GM04503 (cell line): Measurements from ENCODE around the gene AMOTL2.

ENCODE experiments used
- DNase-seq: peaks from one replicate; pipeline ENCODE4 v3.0.0-alpha.2; 2012; ENCODE audit warnings: low read depth

AMOTL2 gene

DNA sequence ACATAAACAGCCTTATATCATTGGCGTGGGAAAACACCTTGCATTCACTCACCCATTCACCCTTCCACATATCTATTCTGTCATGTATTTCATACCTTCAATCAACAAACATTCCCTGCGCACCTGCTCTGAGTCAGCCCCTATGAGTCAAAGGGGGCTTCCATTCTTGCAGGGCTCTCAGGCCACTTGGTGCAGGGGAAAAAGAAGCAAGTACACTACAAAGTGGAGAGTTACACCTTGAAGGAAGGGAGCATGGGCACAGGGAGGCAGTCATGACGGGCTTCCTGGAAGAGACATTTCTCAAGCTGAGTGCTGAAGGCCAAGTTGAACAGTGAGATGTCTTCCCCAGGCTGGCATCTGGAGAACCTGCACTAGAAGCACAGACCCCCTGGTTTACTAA lies 4.6 kb upstream of the AMOTL2 start:
- no peak for DNase-seq

DNA sequence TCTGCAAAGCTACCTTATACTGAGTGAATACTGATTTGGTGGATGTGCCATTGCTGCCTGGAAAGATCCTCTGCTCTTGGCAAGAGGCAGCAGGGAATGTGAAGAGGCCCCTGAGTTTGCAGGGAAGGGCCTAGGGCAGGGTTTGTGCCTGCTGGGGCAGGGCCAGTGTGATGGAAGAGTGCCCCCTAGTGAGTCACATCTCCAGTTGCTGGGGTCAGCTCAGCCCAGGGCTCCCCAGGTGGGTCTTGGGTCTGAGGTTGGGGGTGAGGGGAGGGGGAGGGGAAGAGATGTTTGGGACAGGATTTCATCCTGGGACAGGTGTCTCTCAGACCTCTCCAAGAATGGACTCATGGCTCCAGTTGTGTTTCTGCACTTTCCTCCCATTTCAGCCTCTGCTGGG lies 4.1 kb upstream of the AMOTL2 start:
- no peak for DNase-seq

DNA sequence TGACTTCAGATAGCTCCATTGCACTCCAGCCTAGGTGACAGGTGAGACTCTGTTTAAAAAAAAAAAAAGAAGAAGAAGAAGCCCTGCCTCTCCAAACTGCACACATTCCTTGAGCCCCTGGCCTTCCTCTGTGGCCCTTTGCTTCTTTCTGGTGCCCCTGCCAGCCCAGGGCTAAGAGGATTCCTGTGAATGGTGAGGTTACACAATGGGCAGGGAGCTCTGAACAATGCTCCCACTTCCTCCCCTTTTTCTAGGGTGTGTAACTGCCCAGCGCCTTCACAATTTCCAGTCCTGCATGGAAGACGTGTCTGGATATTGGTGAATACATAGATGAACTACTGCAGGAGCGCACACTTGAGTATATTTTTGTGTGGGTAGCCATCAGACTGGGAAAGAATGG lies 3.6 kb upstream of the AMOTL2 start:
- no peak for DNase-seq

DNA sequence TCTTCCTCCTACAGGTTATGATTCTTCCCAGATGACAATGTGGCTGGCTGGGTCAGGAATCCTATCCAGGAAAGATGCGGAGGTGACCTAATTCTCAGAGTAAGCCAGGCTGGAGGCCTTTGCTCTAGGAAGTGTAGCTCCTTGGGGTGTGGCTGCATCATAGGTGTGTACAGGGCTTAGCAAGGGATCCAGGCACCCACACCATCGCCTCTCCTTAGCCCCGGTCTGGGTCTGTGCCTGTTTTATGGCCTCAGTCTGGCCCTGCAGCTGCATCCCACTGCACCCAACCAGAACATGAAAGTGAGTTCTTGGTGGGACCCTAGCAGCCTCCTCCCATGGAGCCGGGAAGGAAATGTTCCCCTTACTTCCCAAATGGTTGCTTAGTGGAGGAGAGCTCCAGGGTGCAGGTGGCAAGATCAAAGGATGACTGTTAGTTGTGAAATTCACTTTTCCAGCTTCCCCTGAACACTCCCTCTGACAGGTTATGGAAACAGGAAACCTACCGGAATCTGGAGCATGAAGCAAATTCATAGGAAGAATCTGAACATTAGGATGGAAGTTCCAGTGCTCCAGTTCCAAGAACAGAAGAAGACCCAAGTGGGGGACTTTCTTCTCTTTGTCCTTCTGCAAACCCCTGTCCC lies 2.7 kb upstream of the AMOTL2 start:
- no peak for DNase-seq

DNA sequence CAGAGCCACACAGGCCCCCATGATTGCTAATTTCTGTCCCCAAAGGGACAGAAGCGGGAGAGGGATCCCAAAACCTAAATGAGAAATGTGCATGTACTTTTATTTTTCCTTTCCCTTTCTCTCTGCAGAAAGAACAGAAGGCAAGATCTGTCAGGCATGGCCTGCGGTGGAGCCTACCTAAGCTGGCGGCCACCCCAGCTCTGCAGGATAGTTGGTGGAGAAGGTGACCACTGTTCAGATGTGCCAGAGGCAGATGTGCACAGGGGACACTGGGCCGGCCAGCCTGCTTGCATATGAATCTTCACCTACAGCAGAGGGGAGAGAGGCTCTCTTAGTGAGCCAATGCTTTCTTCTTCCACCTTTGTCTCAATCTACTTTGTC lies 2.1 kb upstream of the AMOTL2 start:
- no peak for DNase-seq

DNA sequence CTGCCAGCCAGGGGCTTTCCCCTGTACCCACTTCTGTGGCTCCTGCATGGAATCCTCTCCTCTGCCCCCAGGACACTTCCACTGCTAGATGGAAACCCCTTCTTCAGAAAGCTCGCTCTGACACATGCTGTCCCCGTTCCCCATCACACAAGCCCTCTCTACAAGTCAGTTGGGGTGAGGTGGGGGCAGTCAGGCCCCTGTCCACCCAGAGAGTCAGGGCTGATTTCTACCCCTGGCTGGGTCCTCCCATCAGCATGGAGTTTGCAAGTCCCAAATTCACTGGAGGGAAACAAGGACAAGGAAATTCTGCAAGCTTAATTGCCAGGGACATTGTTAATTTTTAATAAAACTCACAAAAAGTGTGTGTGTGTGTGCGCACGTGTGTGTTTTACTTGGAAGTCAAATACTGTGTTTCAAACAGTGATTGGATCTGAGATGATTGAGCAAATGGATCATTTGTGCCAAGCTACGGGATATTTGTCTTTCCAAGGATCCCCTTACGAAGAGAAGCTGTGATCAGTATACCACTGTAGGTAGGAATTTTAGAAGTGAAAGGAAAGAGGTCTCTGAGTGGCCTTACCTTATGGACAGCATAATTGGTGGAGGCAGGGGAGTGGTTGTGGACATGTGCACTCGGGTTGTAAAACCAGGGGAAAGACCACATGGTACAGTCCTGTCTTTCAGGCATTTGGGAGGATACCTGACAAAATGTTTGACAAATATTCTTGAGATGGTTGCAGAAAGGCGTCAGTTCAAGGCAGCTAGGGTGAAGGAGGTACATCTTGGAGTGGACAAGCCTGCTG lies 1.5 kb upstream of the AMOTL2 start:
- DNase-seq: no peak

DNA sequence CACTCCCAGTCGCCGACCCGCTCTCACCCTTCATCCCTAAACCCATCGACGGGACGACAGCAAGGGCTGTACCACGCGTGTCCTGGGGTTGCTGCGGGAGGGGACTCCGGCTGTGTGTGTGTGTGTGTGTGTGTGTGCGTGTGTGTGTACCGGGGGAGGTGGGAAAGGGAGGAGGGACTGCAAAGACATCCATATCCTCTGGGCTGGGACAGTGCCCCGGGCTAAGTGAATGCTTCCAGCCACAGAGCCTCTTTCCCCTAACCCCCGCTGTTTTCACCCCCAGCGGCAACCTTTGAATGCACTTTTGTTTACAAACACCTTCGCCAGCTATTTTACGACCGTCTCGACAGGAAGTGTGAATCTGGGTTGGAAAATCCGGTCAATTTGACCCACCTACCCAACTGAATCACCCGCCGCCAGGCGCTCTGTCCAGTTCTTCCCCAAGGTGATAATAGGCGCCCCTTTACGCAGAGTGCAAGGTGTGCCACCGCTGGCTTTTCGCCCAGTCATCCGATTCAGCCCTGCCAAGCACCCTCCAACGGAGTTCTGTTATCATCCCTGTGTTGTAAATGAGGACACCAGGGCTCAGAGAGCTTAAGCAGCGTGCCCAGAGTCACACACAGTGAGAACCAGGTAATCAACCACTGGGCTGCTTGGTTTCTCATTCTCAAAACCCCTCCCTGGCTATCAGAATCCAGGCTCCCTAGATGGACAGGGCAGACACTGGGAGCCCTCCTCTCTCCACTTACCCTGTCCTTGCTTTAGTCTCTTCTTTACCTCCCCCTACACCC lies 739 bp upstream of the AMOTL2 start:
- no peak for DNase-seq

DNA sequence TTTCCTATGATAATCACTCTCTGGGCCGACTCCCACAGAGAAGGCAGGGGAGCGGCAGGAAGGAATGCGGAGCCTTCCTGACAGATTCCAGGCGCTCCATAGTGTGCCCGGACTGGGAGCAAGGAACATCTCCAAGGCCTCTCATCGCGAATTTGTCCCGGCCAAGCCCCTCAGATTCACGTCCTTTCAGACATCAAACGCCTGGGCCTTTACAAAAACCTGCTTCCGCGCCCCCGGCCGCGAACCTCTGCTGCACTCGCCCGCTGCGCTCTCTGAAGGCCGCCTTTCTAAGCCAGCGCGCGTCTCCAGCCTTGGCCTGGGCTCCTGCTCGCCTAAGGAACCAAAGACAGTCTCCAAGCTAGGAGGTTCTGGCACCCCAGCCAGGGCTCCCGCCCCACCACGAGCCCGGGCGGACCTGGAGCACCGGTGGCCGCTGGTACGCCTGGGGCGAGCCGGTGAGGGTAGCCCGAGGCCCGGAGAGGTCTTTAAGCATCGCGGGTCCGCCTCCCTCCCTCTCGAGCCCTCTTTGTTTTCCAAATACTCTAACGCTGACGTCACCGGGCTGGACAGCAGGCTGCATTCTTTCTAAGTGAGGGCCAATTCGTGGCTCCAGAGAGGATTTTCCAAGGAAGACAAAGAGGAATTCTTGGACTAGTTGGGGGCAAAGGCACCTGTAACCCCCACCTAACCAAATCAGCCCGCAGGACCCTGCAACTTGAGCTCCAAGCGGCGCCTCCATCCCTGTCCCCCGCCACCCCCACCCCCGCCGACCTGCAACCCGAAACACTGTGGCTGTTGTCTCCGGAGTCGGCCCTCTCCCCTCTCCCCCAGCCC lies 759 bp downstream of the AMOTL2 start:
- no peak for DNase-seq

DNA sequence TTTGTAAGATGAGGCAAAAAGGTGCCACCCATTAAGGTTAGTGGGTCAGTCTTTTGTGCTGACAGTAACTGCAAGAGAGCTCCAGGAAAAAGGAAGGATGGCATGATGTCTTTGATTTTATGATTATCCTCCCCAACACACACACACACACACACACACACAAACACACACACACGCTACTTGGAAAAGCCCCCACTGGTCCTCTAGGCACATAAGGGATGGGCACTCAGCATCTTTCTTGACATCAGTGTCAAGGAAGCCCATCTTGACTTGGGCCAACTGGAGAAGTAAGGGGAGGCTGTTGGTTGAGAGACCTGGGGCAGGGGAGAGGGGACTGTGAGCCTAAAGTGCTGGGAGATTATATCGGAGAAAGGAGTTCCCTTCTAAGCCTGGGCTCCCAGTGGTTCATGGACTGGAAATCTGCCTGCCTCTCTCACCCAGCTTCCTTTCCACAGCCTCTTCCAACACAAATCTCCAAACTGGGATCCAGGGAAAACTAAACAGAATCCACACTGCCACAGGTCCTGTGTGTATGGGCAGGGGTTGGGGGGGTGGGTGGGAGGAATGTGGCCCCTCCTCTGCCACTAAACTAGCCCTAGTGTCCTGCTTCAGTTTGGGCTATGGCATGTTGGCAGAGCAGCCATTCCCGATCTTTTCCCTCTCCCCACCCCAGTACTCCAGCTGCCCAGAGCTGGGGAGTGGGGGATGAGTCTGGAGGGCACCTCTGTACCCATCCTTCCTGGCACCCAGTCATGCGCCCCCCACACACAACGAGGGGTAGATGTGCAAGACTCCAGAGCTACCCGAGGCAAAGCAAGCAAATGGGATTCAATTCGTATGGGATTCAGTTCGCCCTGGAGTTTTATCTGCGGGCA lies 1.6 kb downstream of the AMOTL2 start:
- DNase-seq: no peak

DNA sequence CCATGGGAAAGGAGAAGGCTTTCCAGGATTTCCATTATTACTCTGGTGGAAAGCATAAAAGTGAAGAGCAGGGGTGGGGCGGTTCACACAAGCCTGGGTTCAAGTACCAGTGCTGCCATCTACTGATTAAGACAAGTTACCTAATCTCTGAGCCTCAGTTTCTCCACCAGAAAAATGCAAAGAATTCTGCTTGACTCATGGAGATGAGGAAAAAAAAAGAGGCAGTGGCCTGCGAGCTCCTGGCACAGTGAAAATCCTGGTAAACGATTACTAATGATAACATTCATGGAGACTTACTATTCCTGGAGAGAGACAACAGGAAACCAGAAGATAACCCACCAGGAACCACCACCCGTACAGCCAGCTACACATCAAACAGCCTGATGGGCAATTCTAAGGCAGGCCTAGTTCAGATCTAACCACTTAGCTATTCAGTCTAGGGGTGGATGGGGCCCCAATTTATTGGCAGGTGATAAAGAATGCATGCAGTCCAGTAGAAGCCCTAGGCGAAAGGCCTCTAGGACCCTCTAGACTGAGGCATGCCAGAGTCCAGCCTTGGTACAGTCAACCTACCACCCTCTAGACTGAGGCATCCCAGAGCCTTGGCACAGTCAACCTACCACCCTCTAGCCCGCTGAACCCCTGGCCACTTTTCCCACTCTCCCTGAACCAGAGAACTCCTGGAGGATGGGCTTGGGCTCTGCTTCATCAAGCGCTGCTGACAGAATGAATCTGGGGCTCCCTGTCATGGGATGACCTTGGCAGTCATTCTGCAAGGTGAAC lies 2.5 kb downstream of the AMOTL2 start:
- DNase-seq: no peak

DNA sequence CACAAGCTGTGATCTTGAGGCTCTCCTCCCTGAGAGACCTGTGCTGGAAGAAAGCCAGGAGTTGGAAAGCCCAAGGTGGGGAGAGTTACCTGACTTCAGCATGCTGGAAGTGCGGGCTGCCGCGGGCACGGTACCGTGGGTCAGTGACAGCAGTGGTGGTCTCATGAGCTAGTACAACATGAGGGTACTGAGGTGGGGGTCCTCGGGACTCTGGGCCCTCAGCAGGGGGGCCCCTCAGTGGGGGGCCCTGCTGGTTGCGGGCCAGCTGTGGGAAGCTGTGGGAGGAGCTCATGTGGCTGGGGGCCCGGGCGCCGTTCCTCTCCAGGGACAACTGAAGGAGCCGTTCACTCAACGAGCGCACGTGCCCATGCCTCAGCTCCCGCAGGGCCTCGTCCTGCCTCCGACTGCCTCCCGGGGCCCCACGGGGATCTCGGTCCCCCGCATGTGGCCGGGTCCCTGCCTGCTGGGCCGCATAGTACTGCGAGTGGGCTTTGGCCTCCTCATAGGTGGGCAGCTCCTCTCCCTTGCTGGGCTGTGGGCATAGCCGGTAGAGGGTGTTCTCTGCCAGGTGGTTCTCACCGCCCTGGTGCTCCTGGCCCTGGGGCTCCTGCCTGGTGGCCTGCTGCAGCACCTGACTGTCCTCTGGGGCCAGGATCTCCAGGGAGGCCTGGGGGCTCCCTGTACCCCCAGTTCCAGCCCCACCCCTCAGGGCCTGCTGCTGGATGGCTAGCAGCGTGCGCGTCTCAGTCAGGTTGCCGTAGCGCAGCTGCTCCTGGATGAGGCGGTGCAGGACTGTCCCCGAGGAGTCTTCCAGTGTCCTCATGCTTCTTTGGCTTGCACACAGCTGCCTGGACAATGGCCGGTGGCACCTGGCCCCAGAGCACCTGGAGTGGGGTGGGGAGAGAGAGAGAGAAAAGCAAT lies 3.4 kb downstream of the AMOTL2 start:
- no peak for DNase-seq

DNA sequence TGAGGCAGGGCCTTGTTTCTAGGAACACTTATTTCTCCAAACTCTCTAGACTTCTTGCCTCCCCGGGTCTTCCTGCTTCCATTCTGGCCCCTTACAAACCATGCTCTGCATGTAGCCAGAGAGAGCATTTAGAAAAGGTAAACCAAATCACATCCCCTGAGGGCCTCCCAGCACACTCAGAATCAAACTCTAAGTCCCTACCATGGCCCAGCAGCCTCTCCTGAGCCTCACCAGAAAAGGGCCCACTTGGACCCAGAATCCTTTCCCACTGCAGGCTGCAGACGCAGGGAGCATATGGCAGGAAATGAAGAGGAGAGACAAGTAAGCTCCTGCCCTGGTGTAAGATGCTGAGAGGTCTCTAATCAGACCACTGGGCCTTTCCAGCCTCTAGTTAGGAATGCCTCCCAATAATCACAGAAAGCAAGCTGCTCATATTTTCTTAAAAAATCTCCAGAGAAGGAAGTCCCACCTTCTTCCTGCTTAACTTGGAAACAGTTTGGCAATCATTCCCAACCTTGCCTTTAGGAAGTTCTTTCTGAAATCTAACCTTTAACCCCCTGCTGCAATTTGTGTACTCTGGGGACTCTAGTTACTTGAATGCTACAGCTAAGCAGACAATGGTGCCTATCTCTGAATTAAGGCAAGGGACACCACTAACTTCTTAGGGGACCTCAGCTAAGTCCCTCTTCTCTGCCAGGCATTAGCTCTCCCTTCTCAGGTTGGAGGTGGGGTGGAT lies 4.2 kb downstream of the AMOTL2 start:
- no peak for DNase-seq

DNA sequence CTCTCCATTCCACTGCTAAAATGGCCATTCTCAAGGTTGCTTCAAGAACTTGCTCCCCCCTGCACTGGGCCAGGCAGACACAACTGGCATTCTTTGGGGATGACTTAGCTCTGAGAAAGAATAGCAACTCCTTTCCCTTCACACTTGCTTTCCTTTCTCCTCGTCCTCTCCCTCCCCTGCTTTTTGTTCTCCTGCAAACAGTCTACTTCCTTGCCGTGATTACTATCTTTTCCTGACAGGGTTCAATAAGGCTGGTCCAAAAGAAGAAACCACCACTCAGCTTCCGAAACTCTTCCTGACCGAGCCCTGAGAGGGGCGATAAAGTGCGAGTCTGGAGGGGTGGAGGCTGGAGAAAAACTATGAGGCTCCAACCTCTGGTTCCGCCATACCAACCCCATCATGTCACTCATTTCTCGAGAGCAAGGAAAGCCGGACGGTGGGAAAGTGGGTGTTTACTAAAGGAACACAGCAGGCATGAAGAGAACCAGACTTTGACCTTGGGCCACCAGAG lies 5.0 kb downstream of the AMOTL2 start:
- no peak for DNase-seq

DNA sequence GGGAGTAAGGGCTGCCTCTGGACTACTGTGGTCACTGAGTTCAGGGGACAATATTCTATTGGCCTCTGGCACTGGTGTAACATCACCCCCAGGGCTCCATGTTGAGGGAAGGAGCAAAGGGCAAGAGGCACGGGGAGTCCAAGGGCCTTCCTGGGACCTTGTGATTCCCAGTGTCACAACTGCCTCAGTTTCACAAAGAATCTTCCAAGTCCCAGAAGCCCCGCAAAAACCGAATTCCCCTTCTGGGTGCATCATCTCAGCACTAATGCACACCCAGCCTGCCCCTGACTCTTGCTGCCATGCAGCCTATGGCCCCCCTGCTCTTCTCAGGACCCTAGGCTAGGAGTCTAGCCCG lies 5.5 kb downstream of the AMOTL2 start:
- no peak for DNase-seq

DNA sequence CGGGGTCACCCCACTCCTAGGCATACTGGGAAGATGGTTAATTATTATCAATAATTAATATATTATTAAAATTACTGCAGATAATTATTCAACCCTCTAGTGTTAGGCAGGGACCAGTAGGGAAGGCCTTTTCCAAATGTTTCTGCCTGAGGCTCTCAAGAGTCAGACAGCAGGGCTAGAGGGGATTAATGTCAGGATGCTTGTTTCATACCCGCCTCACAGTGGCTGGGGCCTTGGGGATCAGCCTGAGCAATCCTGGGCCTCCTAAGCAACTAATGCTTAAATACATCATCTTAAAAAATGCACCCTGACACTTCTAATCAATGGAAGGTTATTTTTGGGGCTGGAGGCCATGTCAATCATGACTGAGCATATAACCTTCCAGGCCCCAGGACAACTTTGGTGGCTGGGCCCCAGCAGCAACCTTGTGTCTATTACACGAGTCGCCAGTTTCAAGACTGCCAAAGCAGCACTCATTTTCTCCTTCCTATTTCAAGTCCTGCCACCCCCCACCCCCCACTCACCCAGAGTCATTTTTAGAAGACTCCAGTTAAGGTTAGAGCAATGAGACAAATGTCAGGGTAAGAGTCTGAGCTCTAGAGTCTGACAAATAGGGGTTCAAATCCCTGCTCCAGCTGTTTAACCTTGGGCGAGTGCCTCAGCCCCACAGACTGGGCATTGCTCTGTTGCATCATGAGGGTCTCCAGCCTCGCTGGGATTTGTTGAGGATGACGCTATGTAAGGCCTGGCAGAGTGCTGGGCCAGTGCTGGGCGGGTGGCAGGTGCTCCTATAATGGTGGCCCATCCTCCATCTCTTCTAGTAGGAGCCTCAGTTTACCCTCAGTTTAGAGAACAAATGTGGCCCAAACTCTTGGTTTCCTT lies 6.1 kb downstream of the AMOTL2 start:
- no peak for DNase-seq

DNA sequence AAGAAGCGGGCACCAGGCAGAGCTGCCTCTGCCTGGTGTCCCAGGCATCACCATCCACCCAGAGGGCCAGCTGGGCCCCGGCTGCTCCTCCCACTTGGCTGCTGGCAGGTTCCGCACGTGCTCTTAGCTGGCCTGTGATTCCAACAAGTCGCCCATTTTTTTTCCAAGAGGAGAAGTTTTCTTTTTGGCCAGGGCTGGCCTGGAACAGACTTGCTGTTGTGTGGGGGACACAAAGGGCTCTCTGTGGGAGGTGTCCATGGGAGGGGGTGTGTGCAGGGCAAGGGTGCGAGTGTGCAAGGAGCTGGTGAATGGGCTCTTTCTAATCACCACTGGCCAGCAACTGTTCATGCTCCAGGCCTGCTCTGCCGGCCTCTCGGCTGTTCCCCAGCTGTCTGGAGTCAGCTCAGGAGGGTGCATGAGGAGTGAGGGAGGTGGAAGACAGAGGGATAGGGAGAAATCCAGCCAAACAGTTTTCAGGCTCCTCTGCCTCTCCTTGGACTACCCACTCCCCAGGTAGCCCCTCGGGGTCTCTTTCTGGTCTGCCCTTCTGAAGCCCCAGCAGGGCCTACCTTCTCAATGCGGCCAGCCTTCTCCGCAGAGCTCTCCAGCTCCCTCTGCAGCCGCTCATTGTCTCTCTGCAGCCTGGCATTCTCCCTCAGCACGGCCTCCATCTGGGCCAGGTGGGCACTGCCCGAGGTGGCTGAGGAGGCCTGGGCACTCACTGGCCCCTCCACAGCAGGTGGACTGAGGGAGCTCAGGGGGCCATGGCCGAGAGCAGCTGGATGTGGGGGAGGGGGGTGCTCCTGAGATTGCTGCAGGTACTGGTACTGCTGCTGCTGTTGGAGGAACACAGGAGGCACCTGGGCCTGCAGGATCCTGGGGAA lies 7.1 kb downstream of the AMOTL2 start:
- no peak for DNase-seq
